WTC11 (cell line): Measurements from ENCODE around the gene LTF.

Source experiments
- NFE2L1 ChIP-seq: sonication (generic); formaldehyde crosslinking; IDR thresholded peaks from 2 replicates; pipeline ENCODE4 v1.8.1; 2023; ENCODE audit warnings: missing genetic modification reagents
- SMAD3 ChIP-seq: sonication (generic); formaldehyde crosslinking; IDR thresholded peaks from 2 replicates; pipeline ENCODE4 v1.8.0; 2022; ENCODE audit warnings: missing genetic modification reagents, mild to moderate bottlenecking, borderline replicate concordance
- TF ChIP-seq, protein P1 (sequence below): sonication (generic); formaldehyde crosslinking; IDR thresholded peaks from 2 replicates; pipeline ENCODE4 v1.8.1; 2023; ENCODE audit warnings: mild to moderate bottlenecking, missing genetic modification reagents
- TF ChIP-seq, protein P2 (sequence below): fragments of 200-600 bp; IDR thresholded peaks from 2 replicates; pipeline ENCODE4 v1.8.0; 2022; ENCODE audit warnings: antibody characterized with exemption
- TF ChIP-seq, protein P3 (sequence below): sonication (generic); formaldehyde crosslinking; IDR thresholded peaks from 2 replicates; pipeline ENCODE4 v1.8.1; 2023; ENCODE audit warnings: mild to moderate bottlenecking, missing genetic modification reagents

DNA sequence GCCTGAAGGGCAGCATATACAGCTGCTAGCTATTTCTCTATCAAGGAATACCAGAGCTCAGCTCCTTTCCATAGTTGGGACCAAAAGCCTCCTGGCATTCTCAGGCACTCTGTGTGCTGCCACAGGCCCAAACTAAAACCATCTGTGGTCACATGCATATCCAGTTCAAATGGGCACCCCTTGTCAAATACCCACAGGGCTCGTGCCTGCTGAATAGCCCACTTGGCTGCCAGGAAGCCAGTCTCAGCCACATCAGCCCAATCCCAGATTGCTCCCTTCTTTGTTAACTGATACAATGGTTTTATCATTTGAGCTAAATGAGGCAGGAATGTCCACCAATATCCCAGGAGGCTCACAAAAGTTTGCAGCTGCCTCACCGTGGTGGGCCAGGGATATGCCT, 43.8 kb downstream of the LTF start:
- TF ChIP-seq, protein P1, sequence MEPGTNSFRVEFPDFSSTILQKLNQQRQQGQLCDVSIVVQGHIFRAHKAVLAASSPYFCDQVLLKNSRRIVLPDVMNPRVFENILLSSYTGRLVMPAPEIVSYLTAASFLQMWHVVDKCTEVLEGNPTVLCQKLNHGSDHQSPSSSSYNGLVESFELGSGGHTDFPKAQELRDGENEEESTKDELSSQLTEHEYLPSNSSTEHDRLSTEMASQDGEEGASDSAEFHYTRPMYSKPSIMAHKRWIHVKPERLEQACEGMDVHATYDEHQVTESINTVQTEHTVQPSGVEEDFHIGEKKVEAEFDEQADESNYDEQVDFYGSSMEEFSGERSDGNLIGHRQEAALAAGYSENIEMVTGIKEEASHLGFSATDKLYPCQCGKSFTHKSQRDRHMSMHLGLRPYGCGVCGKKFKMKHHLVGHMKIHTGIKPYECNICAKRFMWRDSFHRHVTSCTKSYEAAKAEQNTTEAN = no peak
- TF ChIP-seq SMAD3 (CRISPR knock-in tag) = no peak
- TF ChIP-seq, protein P2, sequence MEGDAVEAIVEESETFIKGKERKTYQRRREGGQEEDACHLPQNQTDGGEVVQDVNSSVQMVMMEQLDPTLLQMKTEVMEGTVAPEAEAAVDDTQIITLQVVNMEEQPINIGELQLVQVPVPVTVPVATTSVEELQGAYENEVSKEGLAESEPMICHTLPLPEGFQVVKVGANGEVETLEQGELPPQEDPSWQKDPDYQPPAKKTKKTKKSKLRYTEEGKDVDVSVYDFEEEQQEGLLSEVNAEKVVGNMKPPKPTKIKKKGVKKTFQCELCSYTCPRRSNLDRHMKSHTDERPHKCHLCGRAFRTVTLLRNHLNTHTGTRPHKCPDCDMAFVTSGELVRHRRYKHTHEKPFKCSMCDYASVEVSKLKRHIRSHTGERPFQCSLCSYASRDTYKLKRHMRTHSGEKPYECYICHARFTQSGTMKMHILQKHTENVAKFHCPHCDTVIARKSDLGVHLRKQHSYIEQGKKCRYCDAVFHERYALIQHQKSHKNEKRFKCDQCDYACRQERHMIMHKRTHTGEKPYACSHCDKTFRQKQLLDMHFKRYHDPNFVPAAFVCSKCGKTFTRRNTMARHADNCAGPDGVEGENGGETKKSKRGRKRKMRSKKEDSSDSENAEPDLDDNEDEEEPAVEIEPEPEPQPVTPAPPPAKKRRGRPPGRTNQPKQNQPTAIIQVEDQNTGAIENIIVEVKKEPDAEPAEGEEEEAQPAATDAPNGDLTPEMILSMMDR = no peak
- TF ChIP-seq NFE2L1 (CRISPR knock-in tag) = no peak
- TF ChIP-seq, protein P3, sequence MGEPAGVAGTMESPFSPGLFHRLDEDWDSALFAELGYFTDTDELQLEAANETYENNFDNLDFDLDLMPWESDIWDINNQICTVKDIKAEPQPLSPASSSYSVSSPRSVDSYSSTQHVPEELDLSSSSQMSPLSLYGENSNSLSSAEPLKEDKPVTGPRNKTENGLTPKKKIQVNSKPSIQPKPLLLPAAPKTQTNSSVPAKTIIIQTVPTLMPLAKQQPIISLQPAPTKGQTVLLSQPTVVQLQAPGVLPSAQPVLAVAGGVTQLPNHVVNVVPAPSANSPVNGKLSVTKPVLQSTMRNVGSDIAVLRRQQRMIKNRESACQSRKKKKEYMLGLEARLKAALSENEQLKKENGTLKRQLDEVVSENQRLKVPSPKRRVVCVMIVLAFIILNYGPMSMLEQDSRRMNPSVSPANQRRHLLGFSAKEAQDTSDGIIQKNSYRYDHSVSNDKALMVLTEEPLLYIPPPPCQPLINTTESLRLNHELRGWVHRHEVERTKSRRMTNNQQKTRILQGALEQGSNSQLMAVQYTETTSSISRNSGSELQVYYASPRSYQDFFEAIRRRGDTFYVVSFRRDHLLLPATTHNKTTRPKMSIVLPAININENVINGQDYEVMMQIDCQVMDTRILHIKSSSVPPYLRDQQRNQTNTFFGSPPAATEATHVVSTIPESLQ (CRISPR knock-in tag) = no peak
